K562 (cell line): ENCODE measurements around the gene SLC38A10. TPM values are rescaled to one million over a fixed set of nuclear protein-coding genes. Genes with fewer than 3 reads are reported as not detected.

Source experiments
- ARHGAP35 ChIP-seq: fragments of 450-650 bp; IDR thresholded peaks from 2 replicates; pipeline ENCODE4 v1.6.1; 2018; ENCODE audit not compliant: partially characterized antibody
- FOXK2 ChIP-seq, 2 experiments: fragments of 450-650 bp; IDR thresholded peaks in 1 of 2; conservative IDR thresholded peaks in 1 of 2; 2 replicates each; pipeline ENCODE4 v1.6.1; 2016; ENCODE audit warnings: low read depth in 2 of 2, mild to moderate bottlenecking in 1 of 2
- KHSRP ChIP-seq: fragments of 450-650 bp; IDR thresholded peaks from 2 replicates; pipeline ENCODE4 v1.6.1; 2017
- KLF16 ChIP-seq: IDR thresholded peaks from 2 replicates; pipeline ENCODE4 v1.6.1; 2016; ENCODE audit warnings: antibody characterized with exemption
- SRSF3 ChIP-seq: fragments of 200-400 bp; formaldehyde crosslinking; IDR thresholded peaks from 2 replicates; pipeline ENCODE4 v1.6.1; 2016; ENCODE audit warnings: mild to moderate bottlenecking, low read length, moderate library complexity; ENCODE audit not compliant: insufficient read depth
- YY1 ChIP-seq, 3 experiments: IDR thresholded peaks; 2 replicates each; pipeline ENCODE4 v1.6.1; 2011; ENCODE audit warnings: low read length in 2 of 3, mild to moderate bottlenecking in 2 of 3, moderate library complexity in 2 of 3, borderline replicate concordance in 1 of 3, control low read depth in 1 of 3, low read depth in 1 of 3; ENCODE audit not compliant: insufficient read depth in 3 of 3, insufficient replicate concordance in 2 of 3, control insufficient read depth in 1 of 3, insufficient read length in 1 of 3; ENCODE audit errors: extremely low read depth in 1 of 3
- polyA plus RNA-seq, 8 experiments: library from polyadenylated mRNA; depleted of rRNA in 4 of 8; stranded (reverse) in 5 of 8; unstranded in 3 of 8; fragments of >200 nt; fragmentation: Nextera tagmentation in 2 of 8; fragmentation: Illumina TruSeq in 1 of 8; extraction: Ambion mirVana in 2 of 8; extraction: Trizol in 1 of 8; gene quantifications; 2 replicates each; pipeline versions ENCODE4 v1.2.1 to v1.2.3, GENCODE V29; 2011 to 2014; ENCODE audit warnings: inconsistent platforms in 1 of 8, missing spikeins in 1 of 8
- total RNA-seq, 7 experiments: library from RNA; depleted of rRNA in 6 of 7; stranded (reverse); fragments of >200 nt in 6 of 7; fragmentation: Illumina TruSeq in 2 of 7; extraction: Trizol in 2 of 7; gene quantifications; 2 replicates each; pipeline versions ENCODE4 v1.2.1 to v1.2.3, GENCODE V29; 2011 to 2021; ENCODE audit warnings: low replicate concordance in 1 of 7
- TF ChIP-seq, protein P1 (sequence below): fragments of 450-650 bp; IDR thresholded peaks from 2 replicates; pipeline ENCODE4 v1.6.1; 2016
- TF ChIP-seq, protein P2 (sequence below): fragments of 200-800 bp; sonication (Bioruptor generic); IDR thresholded peaks from 2 replicates; pipeline ENCODE4 v1.6.1; 2016; ENCODE audit warnings: missing genetic modification characterization, missing compliant biosample characterization
- TF ChIP-seq, protein P3 (sequence below), 2 experiments: fragments of 450-650 bp in 1 of 2; sonication (generic) in 1 of 2; formaldehyde crosslinking in 1 of 2; IDR thresholded peaks; 2 replicates each; pipeline versions ENCODE4 v1.7.1 to v1.9.0; 2016 to 2022; ENCODE audit warnings: inconsistent platforms in 1 of 2, mild to moderate bottlenecking in 1 of 2, missing genetic modification reagents in 1 of 2

SLC38A10 gene
- total and polyA plus RNA-seq, 9 of the 15 experiments (the other 6 are each of a cell fraction or from before 2014, with no cell fraction given) = 0.45 to 54.2 (median 13.8) TPM

DNA sequence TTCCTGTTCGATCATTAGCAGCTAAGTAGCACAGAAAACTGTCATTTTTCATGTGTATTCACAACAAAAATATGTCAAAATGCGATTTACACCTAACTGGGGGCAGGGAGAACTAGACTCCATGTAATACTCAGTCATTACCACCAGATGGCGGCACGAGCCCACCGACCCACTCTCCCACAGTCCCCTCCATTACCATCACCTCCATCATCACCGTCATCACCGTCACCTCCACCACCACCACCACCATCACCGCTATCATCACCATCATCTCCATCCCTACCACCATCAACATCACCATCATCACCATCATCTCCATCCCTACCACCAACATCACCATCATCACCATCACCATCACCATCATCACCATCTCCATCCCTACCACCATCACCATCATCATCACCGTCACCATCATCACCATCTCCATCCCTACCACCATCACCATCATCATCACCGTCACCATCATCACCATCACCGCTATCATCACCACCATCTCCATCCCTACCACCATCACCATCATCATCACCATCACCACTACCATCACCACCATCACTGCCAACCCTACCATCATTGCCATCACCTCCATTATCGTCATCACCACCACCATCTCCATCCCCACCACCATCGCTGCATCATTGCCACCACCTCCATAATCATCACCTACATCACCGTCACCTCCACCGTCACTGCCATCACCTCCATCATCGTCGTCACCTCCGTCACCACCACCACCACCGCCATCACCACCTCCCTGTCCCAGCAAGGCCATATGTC, 41.6 kb downstream of the SLC38A10 start (continued):
- TF ChIP-seq, protein P1, sequence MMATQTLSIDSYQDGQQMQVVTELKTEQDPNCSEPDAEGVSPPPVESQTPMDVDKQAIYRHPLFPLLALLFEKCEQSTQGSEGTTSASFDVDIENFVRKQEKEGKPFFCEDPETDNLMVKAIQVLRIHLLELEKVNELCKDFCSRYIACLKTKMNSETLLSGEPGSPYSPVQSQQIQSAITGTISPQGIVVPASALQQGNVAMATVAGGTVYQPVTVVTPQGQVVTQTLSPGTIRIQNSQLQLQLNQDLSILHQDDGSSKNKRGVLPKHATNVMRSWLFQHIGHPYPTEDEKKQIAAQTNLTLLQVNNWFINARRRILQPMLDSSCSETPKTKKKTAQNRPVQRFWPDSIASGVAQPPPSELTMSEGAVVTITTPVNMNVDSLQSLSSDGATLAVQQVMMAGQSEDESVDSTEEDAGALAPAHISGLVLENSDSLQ = 0 out of 2 replicates have a peak, but pooled peaks have one; percentile 33
- no peak for TF ChIP-seq SRSF3
- peak; percentile 74 for TF ChIP-seq ARHGAP35
- TF ChIP-seq FOXK2 (conservative IDR thresholded peaks at IDR 0.05 in 1 of 2, IDR thresholded peaks at IDR 0.05 in 1 of 2; ENCODE audit: low read depth in 2 of 2) = 0 out of 4 replicates have a peak, but pooled peaks of 1 of the 2 experiments have one; percentile 46
- TF ChIP-seq, protein P2, sequence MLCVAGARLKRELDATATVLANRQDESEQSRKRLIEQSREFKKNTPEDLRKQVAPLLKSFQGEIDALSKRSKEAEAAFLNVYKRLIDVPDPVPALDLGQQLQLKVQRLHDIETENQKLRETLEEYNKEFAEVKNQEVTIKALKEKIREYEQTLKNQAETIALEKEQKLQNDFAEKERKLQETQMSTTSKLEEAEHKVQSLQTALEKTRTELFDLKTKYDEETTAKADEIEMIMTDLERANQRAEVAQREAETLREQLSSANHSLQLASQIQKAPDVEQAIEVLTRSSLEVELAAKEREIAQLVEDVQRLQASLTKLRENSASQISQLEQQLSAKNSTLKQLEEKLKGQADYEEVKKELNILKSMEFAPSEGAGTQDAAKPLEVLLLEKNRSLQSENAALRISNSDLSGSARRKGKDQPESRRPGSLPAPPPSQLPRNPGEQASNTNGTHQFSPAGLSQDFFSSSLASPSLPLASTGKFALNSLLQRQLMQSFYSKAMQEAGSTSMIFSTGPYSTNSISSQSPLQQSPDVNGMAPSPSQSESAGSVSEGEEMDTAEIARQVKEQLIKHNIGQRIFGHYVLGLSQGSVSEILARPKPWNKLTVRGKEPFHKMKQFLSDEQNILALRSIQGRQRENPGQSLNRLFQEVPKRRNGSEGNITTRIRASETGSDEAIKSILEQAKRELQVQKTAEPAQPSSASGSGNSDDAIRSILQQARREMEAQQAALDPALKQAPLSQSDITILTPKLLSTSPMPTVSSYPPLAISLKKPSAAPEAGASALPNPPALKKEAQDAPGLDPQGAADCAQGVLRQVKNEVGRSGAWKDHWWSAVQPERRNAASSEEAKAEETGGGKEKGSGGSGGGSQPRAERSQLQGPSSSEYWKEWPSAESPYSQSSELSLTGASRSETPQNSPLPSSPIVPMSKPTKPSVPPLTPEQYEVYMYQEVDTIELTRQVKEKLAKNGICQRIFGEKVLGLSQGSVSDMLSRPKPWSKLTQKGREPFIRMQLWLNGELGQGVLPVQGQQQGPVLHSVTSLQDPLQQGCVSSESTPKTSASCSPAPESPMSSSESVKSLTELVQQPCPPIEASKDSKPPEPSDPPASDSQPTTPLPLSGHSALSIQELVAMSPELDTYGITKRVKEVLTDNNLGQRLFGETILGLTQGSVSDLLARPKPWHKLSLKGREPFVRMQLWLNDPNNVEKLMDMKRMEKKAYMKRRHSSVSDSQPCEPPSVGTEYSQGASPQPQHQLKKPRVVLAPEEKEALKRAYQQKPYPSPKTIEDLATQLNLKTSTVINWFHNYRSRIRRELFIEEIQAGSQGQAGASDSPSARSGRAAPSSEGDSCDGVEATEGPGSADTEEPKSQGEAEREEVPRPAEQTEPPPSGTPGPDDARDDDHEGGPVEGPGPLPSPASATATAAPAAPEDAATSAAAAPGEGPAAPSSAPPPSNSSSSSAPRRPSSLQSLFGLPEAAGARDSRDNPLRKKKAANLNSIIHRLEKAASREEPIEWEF = no peak
- no peak for TF ChIP-seq KLF16
- peak; percentile 19; the same call in 1 of the 2 replicates for TF ChIP-seq KHSRP
- TF ChIP-seq YY1 (IDR thresholded peaks at IDR 0.05; ENCODE audit: borderline replicate concordance in 1 of 3, control insufficient read depth in 1 of 3, extremely low read depth in 1 of 3, insufficient read depth in 3 of 3, insufficient read length in 1 of 3, insufficient replicate concordance in 2 of 3, low read depth in 1 of 3, low read length in 2 of 3) = peak in 1 of 3 experiments; percentile 54
- TF ChIP-seq, protein P3, sequence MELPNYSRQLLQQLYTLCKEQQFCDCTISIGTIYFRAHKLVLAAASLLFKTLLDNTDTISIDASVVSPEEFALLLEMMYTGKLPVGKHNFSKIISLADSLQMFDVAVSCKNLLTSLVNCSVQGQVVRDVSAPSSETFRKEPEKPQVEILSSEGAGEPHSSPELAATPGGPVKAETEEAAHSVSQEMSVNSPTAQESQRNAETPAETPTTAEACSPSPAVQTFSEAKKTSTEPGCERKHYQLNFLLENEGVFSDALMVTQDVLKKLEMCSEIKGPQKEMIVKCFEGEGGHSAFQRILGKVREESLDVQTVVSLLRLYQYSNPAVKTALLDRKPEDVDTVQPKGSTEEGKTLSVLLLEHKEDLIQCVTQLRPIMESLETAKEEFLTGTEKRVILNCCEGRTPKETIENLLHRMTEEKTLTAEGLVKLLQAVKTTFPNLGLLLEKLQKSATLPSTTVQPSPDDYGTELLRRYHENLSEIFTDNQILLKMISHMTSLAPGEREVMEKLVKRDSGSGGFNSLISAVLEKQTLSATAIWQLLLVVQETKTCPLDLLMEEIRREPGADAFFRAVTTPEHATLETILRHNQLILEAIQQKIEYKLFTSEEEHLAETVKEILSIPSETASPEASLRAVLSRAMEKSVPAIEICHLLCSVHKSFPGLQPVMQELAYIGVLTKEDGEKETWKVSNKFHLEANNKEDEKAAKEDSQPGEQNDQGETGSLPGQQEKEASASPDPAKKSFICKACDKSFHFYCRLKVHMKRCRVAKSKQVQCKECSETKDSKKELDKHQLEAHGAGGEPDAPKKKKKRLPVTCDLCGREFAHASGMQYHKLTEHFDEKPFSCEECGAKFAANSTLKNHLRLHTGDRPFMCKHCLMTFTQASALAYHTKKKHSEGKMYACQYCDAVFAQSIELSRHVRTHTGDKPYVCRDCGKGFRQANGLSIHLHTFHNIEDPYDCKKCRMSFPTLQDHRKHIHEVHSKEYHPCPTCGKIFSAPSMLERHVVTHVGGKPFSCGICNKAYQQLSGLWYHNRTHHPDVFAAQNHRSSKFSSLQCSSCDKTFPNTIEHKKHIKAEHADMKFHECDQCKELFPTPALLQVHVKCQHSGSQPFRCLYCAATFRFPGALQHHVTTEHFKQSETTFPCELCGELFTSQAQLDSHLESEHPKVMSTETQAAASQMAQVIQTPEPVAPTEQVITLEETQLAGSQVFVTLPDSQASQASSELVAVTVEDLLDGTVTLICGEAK (IDR thresholded peaks at IDR 0.05) = peak; percentile 58; the same call in 1 of the 2 replicates
- TF ChIP-seq, protein P3 (CRISPR knock-in tag; IDR thresholded peaks at IDR 0.05) = no peak
